GM19043 (cell line): Measurements from ENCODE around the gene NANOS3.
A peak's percentile ranks its signal among the peaks of the same experiment; 100 is the strongest.

Experiments
- ATAC-seq: cut with Tn5 transposase; IDR thresholded peaks from one replicate; pipeline ENCODE4 v1.9.1; 2021; ENCODE audit warnings: low read depth; ENCODE audit not compliant: unreplicated experiment

NANOS3 gene

GRCh38 chr19:13876834-13877233 is at the start of gene NANOS3:
NANOS3 (plus strand) TSS chr19:13877134; CDS start chr19:13877249, 115 bp downstream.
- no peak for ATAC-seq

GRCh38 chr19:13827656-13828055 is 49.3 kb upstream of the NANOS3 start:
- no peak for ATAC-seq

DNA sequence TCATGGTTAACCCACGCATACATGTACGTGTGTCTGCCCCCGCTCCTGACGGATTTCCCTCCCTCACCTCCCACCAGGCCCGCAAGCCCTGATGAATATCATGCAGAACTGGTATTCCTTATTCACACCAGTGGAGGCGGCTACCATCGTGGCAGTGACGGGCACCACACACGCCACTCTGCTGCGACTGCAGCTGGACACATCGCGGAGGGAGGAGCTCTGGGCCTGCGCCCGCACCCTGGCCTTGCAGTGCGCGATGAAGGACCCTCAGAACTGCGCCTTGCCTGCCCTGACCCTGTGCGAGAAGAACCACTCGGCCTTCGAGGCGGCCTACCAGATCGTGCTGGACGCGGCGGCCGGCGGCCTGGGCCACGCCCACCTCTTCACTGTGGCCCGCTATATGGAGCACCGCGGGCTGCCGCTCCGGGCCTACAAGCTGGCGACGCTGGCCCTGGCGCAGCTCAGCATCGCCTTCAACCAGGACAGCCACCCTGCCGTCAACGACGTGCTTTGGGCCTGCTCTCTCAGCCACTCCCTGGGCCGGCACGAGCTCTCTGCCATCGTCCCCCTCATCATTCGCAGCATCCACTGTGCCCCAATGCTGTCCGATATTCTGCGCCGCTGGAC is 46.7 kb upstream of the NANOS3 start:
- ATAC-seq, result no peak

GRCh38 chr19:13830741-13831536 is 46.0 kb upstream of the NANOS3 start:
- no peak for ATAC-seq

- no peak for ATAC-seq
Observed at GRCh38 chr19:13831537-13832467, 45.1 kb upstream of the NANOS3 start.

GRCh38 chr19:13833330-13834243 is 43.3 kb upstream of the NANOS3 start:
- ATAC-seq, result peak; percentile 89

DNA sequence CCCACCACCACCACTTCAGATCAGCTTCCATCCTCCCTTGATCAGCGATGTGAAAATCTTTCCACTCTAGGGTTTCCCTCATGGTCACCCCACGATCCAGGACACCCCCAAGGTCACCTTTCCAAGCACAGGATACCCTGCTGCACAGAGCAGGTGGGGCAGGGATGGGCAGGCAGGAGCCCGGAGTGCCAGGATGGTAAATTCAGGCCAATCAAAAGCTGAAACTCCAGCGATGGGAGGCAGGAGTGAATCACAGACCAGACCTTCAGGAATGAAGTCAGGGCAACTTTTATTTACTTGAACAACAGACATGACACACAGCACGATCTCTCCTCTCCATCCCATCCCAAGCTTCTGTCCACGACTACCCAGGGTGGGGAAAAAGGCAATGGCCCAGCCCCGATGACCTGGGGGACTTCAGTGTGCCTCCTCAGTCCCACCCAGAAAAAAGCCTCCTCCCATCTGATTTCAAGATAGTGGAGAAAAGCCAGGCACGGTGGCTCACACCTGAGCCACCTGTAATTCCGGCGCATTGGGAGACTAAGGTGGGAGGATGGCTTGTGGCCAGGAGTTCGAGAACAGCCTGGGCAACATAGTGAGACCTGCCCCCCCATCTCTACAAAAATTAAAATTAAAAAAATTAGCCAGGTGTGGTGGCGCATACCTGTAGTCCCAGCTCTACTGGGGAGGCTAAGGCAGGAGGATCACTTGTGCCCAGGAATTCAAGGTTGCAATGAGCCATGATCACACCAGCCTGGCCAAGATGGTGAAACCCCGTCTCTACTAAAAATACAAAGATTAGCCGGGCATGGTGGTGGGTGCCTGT is 42.5 kb upstream of the NANOS3 start:
- ATAC-seq, result no peak

DNA sequence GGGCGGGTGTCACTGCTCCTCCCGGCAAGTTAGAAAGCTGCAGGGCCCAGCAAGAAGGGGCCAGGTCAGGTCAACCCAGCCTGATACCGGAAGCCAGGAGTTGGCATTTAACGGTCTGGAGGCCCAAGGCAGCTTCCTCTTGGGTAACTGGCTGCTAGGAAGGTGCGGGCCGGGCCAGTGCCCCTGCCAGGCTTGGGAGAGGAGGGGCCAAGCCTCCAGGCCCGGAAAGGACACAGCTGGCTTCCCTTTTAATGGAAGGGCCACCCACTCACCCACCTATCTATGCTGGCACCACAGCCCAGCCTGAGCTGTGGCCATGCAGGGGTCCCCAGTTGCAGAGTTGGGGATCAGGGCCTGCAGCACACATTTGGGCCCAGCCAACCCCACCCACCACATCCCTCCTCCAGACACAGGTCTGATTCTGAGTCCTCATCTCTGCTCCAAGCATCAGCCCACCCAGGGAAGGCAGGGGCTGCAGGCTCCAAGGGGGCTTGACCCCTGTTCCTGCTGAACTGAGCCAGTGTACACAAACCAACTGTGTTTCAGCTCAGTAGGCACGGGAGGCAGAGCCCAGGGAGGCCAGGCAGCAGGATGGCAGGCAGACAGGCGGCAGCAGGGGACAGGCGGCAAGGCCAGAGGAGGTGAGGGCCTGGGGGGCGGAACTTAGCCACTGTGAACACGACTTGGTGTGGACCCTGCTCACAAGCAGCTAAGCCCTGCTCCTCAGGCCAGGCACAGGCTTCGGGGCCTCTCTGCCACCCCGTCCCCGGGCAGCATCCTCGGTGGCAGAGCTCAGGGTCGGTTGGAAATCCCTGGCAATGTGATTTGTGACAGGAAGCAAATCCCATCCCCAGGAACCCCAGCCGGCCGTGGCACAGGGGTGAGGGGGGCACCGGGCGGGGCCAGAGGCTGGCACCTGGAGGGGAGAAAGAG is 40.9 kb upstream of the NANOS3 start:
- ATAC-seq, result no peak

- ATAC-seq, result no peak
Observed at GRCh38 chr19:13838435-13839129, 38.4 kb upstream of the NANOS3 start.

DNA sequence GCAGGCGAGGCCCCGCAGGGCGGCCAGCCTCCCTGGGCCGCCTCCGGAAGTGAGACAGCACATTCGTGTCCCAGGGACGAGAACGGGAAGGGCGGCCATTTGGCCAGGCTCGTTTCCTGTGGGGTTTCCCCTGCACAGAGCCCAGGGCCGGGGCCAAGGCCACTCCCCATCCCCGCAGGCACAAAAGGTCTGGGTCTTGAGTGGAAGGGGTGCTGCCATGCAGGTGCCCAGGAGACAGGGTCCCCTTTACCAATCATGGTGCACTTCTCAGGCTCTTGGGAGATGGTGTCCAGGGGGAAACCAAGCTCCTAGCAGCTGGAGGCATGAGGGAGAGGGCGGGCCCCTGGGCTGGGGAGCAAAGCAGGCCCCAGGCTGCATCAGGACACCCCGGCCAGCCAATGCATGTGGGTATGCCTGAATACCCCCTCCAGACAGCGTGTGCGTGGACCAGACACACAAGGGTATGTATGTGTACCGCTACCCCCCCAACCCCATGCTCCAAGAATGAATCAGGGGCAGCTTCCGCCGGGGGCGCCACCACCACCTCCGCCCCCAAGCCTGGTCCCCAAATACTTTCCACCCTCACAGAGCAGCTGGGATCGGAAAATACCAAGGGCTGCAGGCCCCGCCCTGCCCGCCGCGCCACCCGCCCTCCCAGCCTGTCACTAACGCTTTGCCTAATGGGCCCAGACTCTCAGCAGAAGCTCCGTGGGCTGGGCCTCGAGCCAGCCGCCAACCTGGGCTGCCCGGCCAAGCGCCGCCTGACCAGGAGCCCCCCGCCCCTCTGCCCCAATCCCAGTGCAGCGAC is 37.6 kb upstream of the NANOS3 start:
- peak; percentile 36 for ATAC-seq

DNA sequence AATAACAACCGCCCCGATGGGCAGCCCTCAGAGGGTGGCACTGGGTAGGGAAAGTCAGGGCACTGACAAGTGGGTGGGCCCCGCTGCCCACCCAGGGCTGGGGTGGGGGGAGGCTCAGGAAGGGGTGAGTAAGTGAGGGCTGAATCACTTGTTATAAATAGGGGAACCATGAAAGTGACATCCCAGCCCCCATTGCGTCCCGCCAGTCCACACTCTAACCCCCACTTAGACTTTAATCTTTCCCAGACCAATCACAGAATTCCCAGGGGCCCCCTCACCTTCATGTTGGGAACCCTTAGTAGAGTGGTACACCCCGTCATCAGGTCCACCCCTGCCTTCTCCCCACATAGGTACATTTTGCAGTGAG is 37.0 kb upstream of the NANOS3 start:
- ATAC-seq, result no peak

DNA sequence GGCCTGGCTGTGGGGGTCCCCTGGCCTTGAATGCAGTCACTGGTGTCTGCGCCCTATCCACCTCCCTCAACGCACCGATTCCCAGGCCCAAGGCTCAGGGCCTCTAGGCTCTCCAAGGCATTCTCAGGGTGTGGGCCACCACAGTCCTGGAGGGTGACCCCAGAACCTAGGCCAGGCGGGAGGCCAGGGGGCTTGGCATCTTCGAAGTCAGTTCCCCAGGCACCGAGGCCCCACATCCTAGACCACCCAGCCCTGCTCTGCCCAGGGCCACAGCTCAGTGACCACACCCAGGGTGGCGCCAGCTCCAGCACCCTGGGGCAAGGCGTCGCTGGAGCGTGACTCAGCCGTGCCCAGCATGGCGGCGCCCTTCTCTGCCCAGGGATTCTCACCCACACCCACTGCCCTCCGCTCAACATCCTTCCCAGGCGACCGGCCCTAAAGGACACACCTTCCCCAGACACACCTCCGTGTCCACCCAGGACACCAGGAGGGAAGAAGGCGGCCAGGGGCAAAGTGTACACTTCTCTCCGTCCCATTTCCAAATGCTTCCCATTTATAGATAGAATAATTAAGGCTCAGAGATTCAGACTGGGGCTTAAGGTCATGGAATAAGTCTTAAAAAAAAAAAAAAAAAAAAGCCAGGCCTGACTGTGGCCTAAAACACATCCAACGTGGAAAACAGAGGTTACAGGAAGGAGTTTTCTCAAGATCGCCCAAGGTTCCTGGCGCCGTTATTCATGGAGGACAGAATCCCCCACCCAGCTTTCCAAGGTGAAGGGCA is 36.4 kb upstream of the NANOS3 start:
- ATAC-seq, result no peak

- no peak for ATAC-seq
Observed at GRCh38 chr19:13841086-13841961, 35.6 kb upstream of the NANOS3 start.

DNA sequence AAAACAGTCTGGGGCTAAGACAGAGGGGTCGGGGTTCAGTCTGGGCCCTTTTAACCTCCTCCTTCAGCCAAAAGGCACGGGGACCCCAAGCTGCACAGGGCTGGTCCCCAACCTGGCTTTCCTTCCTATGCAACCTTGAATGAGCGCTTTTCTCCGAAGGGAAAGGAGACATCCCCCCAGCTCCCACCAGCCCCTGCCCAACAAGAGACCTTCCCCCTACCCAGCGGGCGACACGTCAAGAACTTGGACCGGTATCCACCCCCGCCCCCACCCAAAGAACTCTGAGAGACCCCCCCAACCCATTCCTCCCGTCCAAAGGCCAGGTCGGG is 35.0 kb upstream of the NANOS3 start:
- ATAC-seq, result no peak
